ENCODE measurements around the gene PRKAA2.

PRKAA2 gene

DNA sequence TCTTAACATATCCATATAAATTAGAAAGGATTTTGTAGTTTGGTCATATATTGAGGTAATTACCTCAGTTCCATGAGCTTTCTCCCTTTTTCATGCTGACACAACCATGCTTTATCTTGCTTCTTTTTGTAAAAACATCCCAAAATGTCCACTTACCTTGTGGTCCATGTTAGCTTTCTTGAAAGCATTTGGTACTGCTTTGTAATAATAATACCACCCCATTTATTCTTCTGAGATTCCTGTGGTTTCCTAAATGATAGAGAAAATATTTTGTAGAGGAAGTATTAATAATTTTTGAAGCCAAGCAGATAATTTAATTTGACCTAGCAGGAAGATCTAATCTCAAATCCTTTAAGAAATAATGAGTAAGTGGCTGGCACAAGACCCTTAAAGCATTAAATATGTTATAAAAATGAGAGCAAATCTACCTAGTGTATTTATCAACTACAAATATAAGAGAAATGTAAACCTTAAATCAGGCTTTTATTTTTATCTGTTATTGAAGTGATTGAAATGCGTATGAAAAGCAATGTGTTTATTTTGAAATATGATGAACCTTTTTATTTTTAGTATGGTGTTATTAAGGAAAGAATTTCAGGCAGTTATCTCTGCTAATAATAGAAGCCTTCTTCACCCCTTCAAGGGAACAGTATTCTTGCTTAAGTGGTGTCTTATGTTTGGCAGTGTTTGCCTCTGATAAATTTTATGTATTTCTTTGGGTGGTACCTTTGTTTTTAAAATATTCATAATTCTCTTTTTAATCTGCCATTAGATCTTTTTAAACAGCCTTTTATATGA lies 9.2 kb downstream of the PRKAA2 start:
- no peak for DNase-seq (ENCODE audit: low read depth in 1 of 2, low spot score in 1 of 2)

DNA sequence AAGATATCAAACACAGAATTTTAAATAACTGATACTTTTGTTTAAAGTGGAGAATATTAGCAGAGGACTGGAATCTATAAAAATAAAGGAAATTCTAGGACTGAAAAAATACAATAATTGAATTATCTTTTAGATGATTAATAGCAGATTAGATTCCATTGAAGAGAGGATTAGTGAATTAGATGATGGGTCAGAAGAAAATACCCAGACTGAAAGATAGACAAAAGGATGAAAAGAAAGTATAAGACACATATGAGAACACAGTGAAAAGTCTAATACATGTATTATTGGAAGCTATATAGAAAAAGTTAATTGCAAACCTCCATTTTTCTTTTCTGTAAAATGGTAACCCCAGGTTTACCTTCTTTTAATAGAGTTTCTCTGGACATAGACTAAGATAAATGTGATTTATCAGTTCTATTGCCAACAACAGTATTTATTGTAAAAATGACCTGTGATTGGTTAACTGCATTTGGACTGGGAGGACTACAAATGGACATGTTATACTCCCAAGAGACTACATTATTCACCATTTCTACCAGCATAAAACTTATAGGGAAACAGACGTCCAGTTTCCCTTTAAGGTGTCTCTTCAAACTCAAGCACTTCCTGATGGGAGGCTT lies 11.0 kb downstream of the PRKAA2 start:
- no peak for DNase-seq (ENCODE audit: low read depth in 1 of 2, low spot score in 1 of 2)

DNA sequence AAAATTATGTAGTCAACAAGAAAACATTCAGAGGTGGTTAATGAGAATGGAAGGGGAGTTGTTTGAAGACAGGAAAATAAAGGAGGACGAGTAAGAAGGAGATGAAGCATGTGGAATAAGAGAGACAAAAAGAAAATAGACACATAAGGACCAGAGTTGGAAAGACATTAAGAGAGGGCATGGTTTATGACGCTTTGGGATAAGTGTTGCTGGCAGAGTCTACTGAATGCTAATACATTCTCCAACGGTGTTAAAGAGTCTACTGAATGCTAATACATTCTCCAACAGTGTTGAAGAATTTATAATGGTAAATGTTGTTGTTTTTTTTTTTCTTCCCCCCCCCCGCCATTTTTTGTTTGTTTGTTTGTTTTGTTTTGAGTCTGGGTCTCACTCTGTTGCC lies 13.1 kb downstream of the PRKAA2 start:
- no peak for DNase-seq (ENCODE audit: low read depth in 1 of 2, low spot score in 1 of 2)

DNA sequence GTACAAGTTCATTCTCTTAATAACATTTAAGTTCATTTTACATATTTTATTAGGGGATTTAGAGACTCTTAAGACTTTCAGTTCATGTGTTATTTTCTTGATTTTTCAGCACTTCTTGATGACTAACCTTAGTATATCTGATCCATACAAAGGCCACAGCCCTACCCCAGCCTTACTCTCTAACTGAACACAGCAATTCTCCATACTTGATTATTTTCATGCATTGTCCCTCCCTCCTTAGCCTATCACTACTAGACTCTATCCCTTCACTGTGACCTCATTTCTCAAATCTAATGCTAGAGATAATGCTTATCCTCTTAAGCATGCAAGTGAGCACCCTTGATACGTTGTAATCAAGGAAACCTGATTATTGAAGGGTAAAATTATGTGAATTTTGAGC lies 15.2 kb downstream of the PRKAA2 start:
- no peak for DNase-seq (ENCODE audit: low read depth in 1 of 2, low spot score in 1 of 2)

DNA sequence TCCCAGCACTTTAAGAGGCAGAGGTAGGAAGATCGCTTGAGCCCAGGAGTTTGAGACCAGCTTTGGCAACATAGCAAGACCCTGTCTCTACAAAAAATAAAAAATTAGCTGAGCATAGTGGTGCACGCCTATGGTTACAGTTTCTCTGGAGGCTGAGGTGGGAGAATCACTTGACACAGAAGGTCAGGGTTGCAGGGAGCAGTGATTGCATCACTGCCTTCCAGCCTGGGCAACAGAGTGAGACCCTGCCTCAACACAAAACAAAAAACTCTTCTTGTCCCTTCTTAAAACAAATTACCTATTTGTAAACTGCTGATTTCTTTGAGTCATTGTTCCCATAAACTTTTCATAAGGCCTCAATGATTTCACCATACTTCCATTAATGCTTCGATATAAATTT lies 18.7 kb downstream of the PRKAA2 start:
- DNase-seq (ENCODE audit: low read depth in 1 of 2, low spot score in 1 of 2), result no peak

DNA sequence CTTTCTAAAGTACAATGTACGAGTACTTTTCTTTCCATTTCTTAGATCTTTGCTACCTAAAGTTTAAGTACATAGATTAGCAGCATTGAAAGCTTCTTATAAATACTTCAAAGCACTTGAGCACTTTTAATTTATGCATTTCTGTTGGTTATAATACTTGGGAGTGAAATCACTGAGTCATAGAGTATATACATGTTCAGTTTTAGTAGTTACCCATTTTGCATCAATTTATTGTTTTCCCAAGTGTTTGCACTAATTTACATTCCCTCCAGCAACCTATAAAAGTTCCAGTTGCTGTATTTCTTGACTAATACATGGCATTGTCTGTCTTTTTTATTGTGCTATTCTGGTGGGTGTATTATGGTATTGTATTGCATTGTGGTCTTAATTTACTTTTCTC lies 20.3 kb downstream of the PRKAA2 start:
- DNase-seq (ENCODE audit: low read depth in 1 of 2, low spot score in 1 of 2), result no peak

DNA sequence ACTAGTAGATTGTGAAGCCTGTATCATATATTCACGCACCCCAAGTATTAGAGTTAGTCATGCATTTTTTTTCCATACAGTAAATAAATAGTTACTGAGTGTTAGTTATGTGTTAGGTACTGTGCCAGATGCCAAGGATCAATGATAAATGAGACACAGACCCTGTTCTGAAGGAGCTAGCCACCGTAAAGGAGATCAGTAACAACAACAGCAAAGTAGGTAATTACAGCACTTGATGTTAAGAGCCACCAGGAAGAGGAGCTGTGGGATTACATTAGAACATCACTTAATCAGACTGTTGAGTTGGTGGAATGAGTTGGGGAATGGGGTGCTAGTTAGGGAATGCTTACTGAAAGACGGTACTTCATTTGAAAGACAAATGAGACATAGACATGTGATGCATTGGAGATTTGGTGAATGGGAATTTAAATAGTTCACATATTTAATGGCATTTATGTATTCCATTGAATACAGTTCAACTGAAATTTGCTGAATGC lies 21.0 kb downstream of the PRKAA2 start:
- no peak for DNase-seq (ENCODE audit: low read depth in 1 of 2, low spot score in 1 of 2)

DNA sequence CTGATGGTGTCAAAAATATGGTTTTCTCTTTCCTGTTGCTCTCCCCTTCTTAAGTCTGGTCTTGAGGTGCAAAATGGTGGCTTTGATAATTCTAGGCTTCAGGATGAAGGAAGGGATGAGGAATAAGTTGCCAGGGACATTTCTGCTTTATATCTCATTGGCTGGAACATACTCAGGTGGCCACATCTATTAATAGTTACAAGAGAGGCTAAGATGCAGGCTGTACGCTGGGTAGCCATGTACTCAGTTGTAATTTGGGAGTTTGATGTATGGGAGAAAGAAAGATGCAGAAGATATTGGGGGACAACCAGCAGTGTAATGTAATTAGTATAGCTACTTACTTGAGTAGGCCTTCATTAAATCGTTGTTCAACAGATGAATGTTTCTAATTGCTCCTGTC lies 25.2 kb downstream of the PRKAA2 start:
- DNase-seq (ENCODE audit: low read depth in 1 of 2, low spot score in 1 of 2), result no peak

DNA sequence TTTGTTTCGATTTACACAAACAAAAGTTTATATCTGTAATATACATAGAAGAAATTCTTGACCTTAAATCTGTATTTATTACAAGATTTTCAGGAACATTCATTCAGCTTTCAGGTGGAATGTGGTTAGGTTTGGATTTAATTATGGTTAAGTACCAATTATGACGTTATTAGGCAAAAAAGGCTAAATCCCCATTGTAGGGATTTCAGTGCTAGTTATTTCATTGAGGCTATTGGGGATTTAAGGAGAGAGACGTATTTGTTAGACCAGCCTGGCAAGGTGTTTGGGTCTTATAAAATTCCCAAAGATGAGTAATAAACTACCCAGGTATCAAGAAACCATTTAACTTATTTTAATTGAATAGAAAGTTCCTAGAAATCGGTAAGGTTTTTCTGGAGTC lies 26.0 kb downstream of the PRKAA2 start:
- DNase-seq (ENCODE audit: low read depth in 1 of 2, low spot score in 1 of 2), result no peak

DNA sequence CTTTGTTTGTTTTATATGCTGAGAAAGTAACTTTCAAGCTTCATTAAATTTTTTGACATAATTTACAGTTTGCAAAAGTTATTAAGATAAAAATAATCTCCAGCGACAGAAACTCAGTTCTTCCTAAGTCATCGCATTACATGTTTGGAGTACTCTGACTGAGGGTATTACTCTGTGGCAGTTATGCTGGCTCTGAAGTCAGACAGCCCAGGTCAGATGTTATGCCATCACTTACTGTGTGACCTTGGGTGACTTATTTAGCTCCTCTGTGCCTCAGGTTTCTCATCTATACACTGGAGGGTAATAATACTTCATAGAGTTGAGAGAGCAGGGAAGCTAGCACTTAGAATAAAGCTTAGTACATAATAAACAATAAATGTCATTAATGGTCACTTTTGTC lies 26.4 kb downstream of the PRKAA2 start:
- no peak for DNase-seq (ENCODE audit: low read depth in 1 of 2, low spot score in 1 of 2)

DNA sequence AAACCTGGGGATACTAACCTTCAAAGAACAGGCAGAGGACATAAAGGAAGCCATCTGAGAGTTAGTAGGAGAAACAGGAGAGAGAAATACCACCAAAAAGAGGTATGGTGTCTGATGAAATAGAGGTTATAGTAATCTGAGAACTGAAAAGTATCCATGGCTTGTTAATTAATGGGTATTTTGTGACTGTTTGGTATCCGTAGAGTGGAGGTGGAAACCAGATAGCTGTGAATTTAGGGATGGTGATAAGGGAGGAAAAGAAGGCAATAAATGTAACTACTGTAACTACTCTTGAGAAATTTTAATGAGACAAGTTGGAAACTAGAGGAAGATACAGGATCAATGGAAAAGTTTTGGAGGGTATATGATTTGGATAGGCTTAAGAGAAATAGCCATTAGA lies 27.5 kb downstream of the PRKAA2 start:
- no peak for DNase-seq (ENCODE audit: low read depth in 1 of 2, low spot score in 1 of 2)

DNA sequence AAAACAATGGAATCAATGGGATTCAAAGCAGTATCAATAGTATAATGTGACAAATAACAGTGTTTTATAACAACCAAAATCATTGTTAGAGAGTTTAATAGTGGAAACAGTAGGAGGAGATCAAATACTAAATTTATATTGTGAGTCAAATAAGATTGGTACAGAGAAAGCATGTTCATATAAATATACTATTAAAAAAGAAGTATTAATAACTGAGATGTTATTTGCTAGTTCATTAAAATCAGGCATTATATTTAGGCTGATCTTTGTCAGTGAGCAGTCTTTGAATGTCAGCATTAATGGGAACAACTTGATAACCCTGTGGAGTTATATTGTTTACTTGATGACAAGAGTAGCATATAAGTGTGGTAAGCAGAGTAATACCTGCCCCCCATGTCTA lies 30.6 kb downstream of the PRKAA2 start:
- no peak for DNase-seq (ENCODE audit: low read depth in 1 of 2, low spot score in 1 of 2)

DNA sequence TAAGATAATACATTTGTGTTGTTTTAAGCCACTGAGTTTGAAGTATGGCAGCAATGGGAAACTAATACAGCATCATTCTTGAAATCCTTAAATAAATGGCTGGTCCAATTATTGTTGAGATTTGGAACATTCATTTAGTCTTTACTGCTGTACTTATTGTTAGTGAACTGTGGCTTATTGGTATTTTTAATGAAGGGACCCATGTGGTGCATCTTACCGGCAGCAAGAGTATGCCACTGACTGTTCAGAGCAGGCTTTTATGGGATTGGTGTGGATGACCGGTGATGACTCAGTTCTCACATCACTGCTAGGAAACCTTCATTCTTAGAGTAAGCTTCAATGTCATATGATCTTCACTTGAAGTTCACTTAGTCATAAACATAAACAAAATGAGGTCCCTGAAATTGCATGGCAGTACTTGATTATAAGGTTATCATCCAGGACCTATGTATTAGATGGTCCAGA lies 31.5 kb downstream of the PRKAA2 start:
- DNase-seq (ENCODE audit: low read depth in 1 of 2, low spot score in 1 of 2), result no peak

DNA sequence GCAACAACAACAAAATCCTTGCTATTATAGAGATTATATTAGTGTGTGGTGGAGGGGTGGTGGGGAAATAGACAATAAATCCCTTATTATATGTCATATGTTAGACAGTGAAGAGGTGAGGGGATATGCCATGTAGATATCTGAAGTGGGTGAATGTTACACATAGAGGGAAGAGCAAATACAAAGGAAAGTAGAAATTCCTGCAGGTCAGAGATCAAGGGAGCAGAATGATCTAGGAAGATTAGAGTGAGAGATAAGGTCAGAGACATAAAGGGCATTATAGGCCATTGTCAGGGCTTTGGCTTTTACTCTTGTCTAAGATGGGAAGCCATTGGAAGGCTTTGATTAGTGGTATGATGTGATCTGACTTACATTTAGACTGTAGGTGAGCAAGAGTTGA lies 38.5 kb downstream of the PRKAA2 start:
- no peak for DNase-seq (ENCODE audit: low read depth in 1 of 2, low spot score in 1 of 2)

DNA sequence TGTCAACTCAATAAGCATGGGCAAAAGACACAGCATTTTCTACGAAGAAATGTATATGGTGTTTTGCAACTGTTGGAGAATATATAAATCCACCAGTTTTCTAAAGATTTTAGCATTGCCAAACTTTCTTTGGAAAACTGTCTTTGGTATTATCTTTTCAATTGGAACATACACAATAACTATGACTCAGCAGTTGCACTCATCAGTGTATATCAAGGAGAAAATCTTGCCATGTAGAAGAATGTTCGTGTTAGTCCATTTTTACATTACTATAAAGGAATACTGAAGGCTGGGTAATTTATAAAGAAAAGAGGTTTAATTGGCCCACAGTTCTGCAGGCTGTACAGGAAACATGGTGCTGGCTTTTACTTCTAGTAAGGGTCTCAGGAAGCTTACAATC lies 41.1 kb downstream of the PRKAA2 start:
- DNase-seq (ENCODE audit: low read depth in 1 of 2, low spot score in 1 of 2), result no peak

DNA sequence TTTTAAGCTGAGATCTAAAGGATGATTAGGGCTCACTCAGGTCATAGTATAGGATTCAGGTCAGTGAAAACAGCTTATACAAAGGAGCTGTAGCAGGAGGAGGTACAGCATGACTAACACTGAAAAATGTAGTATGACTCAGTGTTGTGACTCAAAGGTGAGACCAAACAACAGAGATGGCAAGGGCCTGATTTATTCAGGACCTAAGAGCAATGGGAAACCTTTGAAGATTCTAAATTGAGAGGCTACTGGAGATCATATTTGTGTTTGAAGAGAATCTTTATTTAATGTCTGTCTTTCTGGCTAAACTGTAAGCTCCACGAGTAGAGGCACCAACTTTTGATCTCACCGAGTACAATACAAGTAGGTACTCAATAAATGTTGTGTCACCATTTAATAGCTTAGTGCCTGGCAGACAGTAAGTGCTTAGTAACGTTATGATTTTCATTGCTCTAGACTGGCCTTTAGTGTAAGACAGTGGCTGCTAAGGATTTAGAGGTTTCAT lies 43.5 kb downstream of the PRKAA2 start:
- no peak for DNase-seq (ENCODE audit: low read depth in 1 of 2, low spot score in 1 of 2)

DNA sequence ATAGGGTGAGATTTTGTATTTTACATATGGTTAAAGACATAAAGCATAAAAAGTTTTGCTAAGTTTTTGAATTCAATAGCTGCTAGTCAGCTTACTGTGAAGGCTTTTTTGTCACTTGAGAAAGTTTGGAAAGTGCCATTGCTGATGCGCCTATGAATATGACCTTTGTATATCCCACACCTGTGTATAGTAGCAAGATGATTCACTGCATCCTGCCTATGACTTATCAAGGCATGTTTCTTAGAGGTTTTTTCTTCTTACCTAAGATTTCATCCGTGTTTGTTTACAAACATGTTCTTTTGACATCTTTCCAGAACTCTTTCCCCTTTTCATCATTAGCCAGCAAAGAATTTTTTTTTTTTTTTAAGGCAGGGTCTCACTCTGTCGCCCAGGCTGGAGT lies 51.5 kb downstream of the PRKAA2 start:
- no peak for DNase-seq (ENCODE audit: low read depth in 1 of 2, low spot score in 1 of 2)

DNA sequence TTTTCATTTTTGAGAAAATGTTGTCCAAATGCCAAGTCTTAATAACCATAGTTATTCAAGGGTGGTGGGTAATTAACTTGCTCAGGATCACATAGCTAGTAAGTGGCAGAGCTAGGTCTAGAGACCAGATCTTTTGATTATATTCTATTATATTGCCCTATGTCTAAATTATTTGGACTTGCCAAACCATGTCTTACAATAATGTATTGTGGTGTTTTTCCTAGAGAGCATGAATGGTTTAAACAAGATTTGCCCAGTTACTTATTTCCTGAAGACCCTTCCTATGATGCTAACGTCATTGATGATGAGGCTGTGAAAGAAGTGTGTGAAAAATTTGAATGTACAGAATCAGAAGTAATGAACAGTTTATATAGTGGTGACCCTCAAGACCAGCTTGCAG lies 58.6 kb downstream of the PRKAA2 start:
- DNase-seq (ENCODE audit: low read depth in 1 of 2, low spot score in 1 of 2), result no peak

DNA sequence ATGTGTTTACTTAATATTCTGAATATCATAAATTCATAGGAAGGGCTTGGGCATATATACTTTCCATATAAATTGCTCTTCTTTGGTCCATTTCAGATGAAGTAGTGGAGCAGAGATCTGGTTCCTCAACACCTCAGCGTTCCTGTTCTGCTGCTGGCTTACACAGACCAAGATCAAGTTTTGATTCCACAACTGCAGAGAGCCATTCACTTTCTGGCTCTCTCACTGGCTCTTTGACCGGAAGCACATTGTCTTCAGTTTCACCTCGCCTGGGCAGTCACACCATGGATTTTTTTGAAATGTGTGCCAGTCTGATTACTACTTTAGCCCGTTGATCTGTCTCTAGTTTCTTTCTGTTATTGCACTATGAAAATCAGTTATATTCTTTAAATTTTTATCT lies 62.3 kb downstream of the PRKAA2 start:
- DNase-seq (ENCODE audit: low read depth in 1 of 2, low spot score in 1 of 2), result no peak

DNA sequence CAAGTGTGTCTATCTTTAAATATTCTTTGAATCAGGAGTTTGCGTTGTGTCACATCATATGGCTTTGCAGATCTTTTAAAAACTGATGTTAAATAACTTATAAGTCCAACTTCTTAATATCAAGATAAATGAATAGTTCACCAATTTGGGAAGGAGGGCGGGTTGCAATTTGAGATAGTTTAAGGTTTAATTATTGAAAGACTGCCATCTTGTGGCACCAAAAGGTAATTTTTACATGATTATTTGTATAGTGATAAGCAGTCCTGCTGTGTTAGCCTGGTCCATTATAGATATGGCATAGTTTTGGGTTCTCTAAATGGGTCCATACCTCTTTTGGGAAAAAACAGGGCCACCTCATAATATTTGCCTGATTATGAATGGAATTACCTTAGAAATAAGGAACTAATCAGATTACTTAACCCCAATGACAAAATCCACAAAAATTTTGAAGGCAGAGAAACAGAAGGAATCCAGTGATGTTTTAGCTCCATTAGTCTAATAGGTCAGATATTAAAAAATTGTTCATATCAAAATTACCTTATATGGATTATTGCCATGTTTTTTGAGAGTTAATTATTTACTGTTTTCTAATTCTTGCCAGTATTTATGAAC lies 64.3 kb downstream of the PRKAA2 start:
- DNase-seq (ENCODE audit: low read depth in 1 of 2, low spot score in 1 of 2), result no peak

DNA sequence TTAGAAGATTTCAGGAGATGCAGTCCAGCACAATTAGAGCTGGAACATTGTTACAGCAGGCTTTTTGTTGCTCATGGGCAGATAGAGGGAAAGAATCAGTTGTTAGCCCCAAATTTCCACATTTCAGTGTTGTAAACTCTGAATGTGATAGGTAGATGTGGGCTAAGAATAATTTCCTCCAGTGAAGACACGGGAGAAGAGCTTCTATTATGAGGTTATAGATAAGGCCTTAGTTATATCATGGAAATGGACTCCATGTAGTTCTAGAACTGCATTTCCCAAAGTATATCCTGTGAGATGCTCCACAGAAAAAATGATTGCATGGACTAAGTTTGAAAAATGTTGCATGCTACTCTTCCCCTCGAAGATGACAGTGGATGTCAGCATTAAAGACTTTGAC lies 64.9 kb downstream of the PRKAA2 start:
- DNase-seq (ENCODE audit: low read depth in 1 of 2, low spot score in 1 of 2), result no peak

DNA sequence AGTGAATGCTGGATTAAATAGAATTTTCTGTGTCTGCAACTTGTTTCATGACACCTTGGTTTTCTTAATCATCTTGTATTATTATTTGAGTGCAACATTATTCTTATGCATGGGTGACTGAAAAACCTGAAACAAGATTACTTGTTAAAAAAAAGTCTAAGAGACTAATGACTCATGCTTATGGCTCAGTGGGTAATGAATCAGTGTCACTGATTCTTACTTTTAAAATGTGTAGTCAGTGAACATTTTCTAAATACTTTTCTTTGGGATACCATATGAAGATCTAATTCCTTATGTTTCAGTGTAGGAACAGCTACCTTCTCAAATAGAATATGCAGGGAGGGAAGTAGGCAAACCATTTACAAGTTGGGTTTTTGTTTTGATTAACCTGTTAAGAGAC lies 65.5 kb downstream of the PRKAA2 start:
- no peak for DNase-seq (ENCODE audit: low read depth in 1 of 2, low spot score in 1 of 2)
